Activated naive CD4-positive, alpha-beta T cell treated with anti-CD3 and anti-CD28 coated beads, Interleukin-2, amount 50 U/mL, for 16 hours (primary cell): ENCODE data around the gene ADGRF1.

ENCODE experiments used
- DNase-seq: peaks from one replicate; pipeline ENCODE4 v3.0.0-alpha.2; 2020

ADGRF1 gene

DNA sequence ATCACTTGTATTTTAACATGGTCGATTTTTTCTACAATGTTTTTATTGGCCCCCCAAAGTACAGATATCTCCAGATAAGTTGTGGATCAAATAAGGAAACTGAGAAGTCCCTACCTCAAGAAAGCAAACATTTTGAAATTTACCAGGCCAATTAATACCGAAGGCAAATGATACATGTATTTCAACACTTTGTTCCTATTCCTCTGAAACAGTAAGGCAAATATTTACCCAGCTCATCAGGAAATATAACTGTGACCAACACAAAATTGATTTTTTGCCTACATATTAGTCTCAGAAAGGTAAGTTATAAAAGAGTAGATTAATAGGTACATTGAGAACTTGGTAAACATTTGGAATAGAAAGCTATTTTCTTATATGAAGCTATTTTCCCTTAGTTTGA is 69.1 kb downstream of the ADGRF1 start:
- no peak for DNase-seq

DNA sequence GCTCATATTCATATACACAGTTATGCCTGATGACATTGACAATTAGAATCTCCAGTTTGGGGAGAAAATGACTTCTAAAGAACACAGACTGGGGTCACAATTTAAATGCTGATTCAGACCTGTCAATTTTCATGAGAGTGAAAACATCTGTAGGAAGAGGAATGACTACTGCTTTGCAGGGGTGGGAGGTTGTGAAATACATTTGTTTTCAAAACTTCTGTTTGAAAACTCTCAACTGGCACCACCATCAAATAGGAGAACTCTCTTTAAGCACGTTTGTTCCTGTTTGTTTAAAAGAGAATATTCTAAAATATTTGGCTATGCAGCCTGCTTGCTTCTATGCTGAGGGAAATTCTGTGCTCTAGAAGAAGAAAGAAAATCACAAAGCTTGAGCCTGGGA is 69.6 kb downstream of the ADGRF1 start:
- no peak for DNase-seq

DNA sequence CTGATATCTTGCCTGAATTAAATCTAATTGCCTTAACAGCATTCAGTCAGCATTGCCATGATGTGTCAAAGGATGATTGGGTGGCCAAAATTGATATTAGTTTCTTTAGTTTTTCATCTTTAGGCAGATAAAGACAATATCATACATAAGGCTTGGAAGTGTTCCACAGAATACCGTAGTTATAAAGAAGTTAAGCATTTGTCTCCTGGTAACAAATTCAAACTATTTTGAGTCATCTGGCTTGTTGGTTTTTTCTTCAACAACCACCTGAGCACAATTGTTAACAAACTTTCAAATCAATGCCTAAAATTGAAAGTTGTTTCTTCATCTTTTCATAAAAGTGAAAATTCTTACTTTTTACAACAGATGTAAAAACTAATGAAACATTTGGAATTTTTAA is 72.9 kb downstream of the ADGRF1 start:
- no peak for DNase-seq

DNA sequence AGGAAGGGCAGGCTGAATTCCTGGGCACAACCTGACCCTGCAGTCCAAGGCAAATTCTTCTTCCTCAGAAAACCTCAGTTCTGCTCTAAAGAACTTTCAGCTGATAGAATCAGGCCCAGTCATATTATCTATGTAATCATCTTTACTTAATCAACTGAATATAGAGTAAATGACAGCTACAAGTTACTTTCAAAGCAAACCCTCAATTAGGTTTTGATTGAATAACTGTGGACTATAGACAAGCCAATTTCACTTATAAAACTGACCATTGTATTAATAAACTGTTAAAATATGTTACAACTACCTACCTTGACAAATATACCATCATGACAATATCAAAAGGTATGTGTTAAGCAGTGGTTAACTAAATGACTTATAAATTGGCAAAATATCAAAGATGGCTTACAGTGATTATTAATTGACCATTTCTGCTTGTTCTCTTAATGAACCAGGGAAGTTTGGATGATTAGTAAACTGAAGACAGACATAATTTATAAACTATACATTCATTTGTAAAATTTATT is 74.2 kb downstream of the ADGRF1 start:
- DNase-seq: no peak

DNA sequence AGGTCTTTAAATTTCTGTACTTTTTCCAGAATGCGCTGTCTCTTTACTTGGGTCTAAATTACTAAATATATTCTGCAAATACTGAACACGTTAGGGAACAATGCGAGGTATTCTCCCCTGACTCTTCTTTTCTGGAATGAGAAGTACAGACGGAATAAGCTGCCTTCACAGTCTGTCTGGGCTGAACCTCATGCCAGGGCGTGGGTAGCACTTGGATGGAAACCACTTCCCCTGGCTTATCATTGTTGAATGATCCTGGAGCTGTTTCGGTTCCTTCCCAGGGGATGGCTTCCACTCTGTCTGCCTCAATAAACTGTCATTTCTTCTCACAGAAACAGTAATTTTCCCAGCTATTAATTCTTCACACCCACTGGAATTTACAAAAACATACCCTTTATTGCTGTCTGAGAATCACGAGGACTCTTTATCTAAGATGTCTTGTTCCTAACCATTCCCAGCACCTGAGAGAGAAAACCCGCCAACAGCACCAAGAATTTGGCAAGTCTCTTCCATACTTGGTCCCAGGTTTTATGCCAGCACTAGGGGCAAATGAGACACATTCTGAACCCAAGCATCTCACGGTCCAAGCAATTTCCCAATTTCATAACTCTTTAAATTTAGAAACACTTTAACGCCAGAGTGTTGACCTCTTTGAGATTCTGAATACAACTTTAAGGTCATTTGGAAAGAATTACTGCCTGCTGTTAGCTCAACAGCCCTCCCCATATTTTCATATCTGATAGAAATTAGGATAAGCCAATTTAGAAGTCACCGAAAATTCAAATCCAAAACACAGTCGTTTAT is 77.2 kb downstream of the ADGRF1 start:
- DNase-seq: no peak

DNA sequence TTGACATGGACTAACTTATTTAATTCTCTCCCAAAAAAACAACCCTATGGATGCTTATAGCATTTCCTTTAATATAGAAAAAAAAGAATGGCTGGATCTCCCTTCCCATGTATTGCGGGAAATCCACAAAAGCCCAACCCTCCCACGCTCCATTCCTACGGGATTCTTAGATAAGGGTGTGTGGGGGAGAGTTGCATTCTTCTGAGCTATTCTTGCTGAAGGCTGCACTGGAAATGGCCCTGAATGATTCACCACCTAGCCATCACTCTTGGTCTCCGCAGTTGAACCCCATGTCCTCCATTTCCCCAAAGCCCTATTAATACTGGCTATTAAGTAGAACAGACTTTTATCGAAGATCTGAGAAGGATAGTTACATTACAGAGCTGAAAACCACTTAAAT is 78.5 kb downstream of the ADGRF1 start:
- DNase-seq: no peak

DNA sequence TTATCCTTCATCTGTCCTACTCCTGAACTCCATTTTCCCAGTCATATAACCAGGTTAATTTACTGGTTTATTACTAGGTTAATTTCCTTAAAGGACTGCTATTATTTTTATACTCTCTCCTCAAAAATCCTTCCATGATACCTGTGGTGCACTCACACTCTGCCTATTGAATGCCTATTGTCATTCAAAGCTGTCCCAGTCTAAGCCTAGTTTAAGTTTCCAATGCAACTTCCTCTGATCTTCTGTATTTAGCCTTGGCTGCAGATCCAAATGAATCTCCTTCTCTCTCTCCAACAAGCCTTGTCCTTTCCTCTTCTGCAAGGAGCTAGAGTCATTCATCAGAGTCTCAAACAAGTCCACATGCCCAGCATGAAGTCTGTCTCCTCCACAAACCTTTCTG is 79.1 kb downstream of the ADGRF1 start:
- no peak for DNase-seq

DNA sequence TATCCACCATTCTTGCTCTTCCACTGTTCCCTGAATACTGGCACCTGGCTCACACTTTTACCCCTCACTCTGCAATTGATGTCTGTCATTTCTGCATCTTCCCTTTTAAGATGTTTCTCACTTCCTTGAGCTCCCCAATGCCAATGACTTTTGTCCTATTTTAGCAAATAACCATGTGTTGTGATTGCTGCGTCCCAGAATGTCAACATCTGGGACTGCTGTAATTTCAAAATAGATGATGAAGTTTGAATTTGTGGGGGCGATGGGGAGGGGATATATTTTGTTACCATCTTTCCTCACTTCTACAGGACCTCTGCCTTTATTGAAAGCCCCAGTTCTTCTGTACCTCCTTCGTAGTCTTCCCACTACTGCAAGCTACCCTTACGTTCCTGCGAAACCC is 80.4 kb downstream of the ADGRF1 start:
- no peak for DNase-seq

DNA sequence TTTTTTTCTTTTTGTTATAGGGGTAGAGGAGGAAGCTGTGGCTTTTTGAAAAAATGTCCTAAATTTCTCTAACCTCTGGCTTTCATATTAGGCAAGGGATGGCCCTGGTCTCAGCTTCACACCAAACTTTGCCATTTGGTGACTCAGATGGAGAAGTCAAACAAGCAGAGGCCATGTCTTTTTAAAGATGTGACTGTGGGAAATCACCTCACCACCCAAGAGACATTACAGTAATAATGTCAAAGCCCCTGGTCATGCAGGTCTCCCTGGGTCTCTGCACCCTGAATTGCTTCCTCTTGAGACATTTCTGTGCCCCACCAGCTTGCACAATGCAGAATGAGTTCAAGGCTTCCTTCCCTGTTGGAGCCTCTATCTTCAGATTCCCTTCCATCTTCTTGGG is 80.9 kb downstream of the ADGRF1 start:
- DNase-seq: no peak

DNA sequence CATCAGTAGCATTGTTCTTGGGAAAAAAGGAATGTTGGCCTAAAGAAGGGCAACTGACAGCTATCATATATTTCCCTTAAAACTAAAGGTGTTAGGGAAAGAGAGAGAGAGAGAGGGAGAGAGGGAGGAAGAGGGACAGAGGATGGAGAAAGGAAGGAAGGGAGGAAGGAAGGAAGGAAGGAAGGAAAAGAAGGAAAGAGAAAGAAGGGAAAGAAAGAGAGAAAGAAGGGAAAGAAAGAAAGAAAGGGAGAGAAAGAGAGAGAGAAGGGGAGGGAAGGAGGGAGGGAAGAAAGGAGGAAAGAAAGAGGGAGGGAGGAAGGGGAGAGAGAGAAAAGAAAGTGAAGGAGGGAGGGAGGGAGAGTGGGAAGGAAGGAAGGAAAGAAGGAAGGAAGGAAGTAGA is 82.7 kb downstream of the ADGRF1 start:
- DNase-seq: no peak

DNA sequence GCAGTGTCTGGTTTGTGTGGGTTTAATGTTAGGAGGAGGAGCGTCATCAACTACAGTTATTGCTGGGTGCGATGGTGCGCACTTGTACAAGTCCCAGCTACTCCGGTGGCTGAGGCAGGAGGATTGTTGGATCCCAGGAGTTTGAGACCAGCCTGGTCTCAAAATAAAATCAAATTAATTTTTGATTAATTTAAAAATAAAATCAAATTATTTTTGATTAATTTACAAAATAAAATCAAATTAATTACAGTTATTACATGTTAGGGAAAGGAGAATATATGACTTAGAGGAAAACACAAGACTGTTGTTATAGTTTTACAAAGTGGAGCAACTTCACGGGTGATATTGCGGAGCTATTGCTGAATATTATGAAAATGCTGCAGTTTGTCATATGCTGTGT is 85.7 kb downstream of the ADGRF1 start:
- no peak for DNase-seq

DNA sequence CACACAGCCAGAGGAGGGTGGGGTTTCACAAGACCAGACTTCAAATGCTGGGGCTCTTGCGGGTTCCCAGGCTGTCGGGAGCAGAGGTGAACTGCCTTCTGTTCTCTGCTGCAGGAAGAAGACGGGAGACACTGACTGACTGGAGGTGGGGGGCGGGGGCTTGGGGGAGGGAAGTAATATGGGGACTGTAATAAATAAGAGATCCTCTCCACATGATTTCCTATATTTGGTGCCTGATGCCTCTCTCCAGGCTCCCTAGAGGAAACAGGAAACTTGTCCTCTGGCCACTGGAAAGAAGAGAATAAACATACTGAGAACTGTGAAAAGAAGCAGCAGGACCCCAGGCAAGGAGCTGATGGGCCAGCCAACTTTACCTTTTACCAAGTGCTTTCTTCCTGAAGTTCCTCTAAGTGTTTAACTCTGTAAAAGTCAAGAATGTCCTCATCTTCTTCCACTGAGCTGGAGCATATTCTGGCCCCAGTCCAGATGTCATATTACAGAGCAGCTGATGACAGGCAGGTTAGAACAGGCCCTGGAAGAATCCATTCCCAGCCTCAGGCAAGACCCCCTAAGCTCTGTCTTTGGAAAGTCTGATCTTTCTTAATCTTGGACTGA is 87.2 kb downstream of the ADGRF1 start:
- no peak for DNase-seq

DNA sequence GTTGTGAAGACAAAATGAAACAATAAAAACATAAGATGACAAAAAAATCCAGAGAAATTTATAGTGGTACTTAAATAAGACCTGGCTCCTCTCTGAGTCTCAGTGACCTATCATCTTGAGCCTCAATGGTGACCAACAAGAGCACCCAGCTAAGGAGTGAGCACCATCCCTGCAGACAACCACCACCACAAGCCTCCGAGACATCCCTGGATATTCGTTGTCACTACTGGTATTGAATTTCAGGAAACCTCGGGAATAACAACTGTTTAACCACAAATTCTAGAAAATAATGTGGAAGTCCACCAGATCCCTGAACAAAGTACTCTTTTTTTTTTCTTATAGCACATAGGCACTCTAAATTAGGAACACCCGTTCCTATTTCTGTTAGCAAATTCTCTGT is 88.2 kb downstream of the ADGRF1 start:
- DNase-seq: no peak

DNA sequence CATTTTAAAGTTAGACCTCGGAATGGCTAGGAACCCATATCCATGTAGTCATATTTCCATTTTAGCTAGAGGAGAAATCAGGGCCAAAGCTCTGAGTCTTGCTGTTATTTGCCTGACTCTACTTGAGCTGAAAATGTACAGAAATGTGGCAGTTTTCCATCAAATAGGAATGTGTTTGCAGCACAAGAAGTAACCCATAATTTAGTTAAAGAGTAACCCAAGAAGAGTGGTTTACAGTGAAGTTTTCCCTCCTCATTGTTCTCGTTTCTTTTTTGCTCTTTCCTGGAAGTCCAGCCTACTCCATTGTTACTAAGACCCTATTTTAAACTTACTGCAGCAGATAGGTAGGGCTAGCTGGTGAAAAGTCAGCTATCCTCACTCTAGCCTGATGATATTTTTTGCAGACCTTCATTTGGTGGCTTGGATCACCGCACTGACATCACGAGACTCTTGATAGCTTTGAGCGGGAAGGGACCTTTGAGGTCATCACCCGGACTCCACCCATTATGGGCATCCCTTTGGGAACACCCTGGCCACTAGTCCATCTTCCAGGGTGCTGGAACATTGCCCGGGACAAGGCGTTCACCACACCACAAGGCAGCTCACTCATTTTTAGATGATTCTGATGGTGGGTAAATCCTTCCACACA is 92.4 kb downstream of the ADGRF1 start:
- DNase-seq: no peak

DNA sequence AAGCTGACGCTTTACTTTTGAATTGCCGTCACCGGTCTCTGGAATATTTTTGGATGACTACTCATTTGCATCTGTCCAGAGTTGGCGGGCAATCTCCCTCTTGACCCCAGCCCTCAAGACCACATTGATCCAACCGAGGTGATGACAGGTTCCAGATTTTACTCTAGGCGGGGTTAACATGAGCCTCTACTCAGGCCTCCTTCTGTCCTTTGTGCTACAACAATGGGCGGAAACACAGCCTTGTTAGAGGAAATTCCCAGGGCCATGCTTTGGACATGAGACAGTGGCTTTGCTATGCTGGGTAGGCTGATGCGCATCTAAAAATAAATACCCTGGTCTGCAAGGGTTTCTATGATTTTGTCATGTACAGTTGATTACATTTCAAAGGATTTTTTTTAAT is 93.4 kb downstream of the ADGRF1 start:
- no peak for DNase-seq
